BE2C (cell line): ENCODE results near the gene MCEMP1.

ENCODE experiments used
- DNase-seq: peaks from one replicate; pipeline ENCODE4 v3.0.0-alpha.2; 2020
- H3K27me3 ChIP-seq: fragments of 250-450 bp; sonication (Bioruptor Pico); 2 replicates; pipeline ENCODE4 v1.5.1; 2020; ENCODE audit warnings: mild to moderate bottlenecking
- H3K36me3 ChIP-seq: fragments of 250-450 bp; sonication (Bioruptor Pico); 2 replicates; pipeline ENCODE4 v1.5.1; 2020; ENCODE audit warnings: mild to moderate bottlenecking
- H3K4me1 ChIP-seq: fragments of 250-450 bp; sonication (Bioruptor Pico); 2 replicates; pipeline ENCODE4 v1.5.1; 2020
- H3K4me3 ChIP-seq: 2 replicates; pipeline ENCODE4 v1.5.1; 2011; ENCODE audit warnings: low read depth, low read length
- H3K9me3 ChIP-seq: fragments of 250-450 bp; sonication (Bioruptor Pico); 2 replicates; pipeline ENCODE4 v1.5.1; 2020
- CTCF ChIP-seq: IDR thresholded peaks from 2 replicates; pipeline ENCODE4 v1.5.1; 2012; ENCODE audit warnings: mild to moderate bottlenecking, low read depth, low read length

MCEMP1 gene

GRCh38 chr19:7637374-7638256 is 39.3 kb upstream of the MCEMP1 start:
- H3K4me3 ChIP-seq = no peak overlapping the region
- no peaks in the 10 kb centered on the region for H3K4me1 ChIP-seq
- no peaks in the 10 kb centered on the region for H3K9me3 ChIP-seq
- DNase-seq = no peak
- no peak for TF ChIP-seq CTCF
- H3K27me3 ChIP-seq = peaks cover 44% of the 10 kb centered on the region
- H3K36me3 ChIP-seq = no peaks in the 10 kb centered on the region

GRCh38 chr19:7638802-7639465 is 38.0 kb upstream of the MCEMP1 start:
- Histone ChIP-seq H3K36me3 (no peaks in the 10 kb centered on the region), H3K27me3 (peaks cover 44% of the 10 kb centered on the region), H3K9me3 (no peaks in the 10 kb centered on the region), H3K4me1 (no peaks in the 10 kb centered on the region), H3K4me3 (no peak overlapping the region)
- no peak for TF ChIP-seq CTCF
- no peak for DNase-seq

- no peaks in the 10 kb centered on the region for H3K4me1 ChIP-seq
- peaks cover 39% of the 10 kb centered on the region for H3K27me3 ChIP-seq
- H3K4me3 ChIP-seq = no peak overlapping the region
- no peak for DNase-seq
- no peak for TF ChIP-seq CTCF
- no peaks in the 10 kb centered on the region for H3K9me3 ChIP-seq
- no peaks in the 10 kb centered on the region for H3K36me3 ChIP-seq
These were observed 37.0 kb upstream of the MCEMP1 start for GRCh38 chr19:7639863-7640348.

GRCh38 chr19:7640803-7641202 is 36.1 kb upstream of the MCEMP1 start:
- no peak for TF ChIP-seq CTCF
- Histone ChIP-seq H3K36me3 (no peaks in the 10 kb centered on the region), H3K4me3 (no peak overlapping the region), H3K9me3 (no peaks in the 10 kb centered on the region), H3K4me1 (no peaks in the 10 kb centered on the region), H3K27me3 (peaks cover 30% of the 10 kb centered on the region)
- no peak for DNase-seq

- Histone ChIP-seq H3K36me3 (no peaks in the 10 kb centered on the region), H3K4me1 (no peaks in the 10 kb centered on the region), H3K4me3 (no peak overlapping the region), H3K9me3 (no peaks in the 10 kb centered on the region), H3K27me3 (peaks cover 22% of the 10 kb centered on the region)
- TF ChIP-seq CTCF = no peak
- DNase-seq = no peak
These were observed 35.3 kb upstream of the MCEMP1 start for GRCh38 chr19:7641290-7642276.
